Parathyroid adenoma (tissue), 2 donors: ENCODE data around the gene PCYT2.

Source experiments
- H2AFZ ChIP-seq: fragments of 300-600 bp; sonication (generic); one replicate; pipeline ENCODE4 v1.7.0; 2017; ENCODE audit warnings: antibody characterized with exemption, mild to moderate bottlenecking
- H3K27ac ChIP-seq: fragments of 300-600 bp; sonication (generic); one replicate; pipeline ENCODE4 v1.7.0; 2017
- H3K27me3 ChIP-seq: fragments of 300-600 bp; sonication (generic); one replicate; pipeline ENCODE4 v1.7.0; 2017; ENCODE audit warnings: low read length; ENCODE audit not compliant: control insufficient read depth, insufficient read depth
- H3K36me3 ChIP-seq: fragments of 300-600 bp; sonication (generic); one replicate; pipeline ENCODE4 v1.7.0; 2017; ENCODE audit warnings: low read length; ENCODE audit not compliant: control insufficient read depth, insufficient read depth
- H3K4me1 ChIP-seq: fragments of 300-600 bp; sonication (generic); one replicate; pipeline ENCODE4 v1.7.0; 2017; ENCODE audit warnings: control low read depth
- H3K4me2 ChIP-seq: fragments of 300-600 bp; sonication (generic); one replicate; pipeline ENCODE4 v1.7.0; 2017; ENCODE audit warnings: low read length
- H3K4me3 ChIP-seq: fragments of 300-600 bp; sonication (generic); one replicate; pipeline ENCODE4 v1.7.0; 2017; ENCODE audit warnings: low read depth, low read length
- H3K79me2 ChIP-seq: fragments of 300-600 bp; sonication (generic); one replicate; pipeline ENCODE4 v1.7.0; 2017; ENCODE audit warnings: control low read depth
- H3K9ac ChIP-seq: fragments of 300-600 bp; sonication (generic); one replicate; pipeline ENCODE4 v1.7.0; 2017; ENCODE audit warnings: mild to moderate bottlenecking
- H3K9me3 ChIP-seq: fragments of 300-600 bp; sonication (generic); one replicate; pipeline ENCODE4 v1.7.0; 2017; ENCODE audit warnings: low read length; ENCODE audit not compliant: control insufficient read depth
- CTCF ChIP-seq: fragments of 300-600 bp; sonication (generic); IDR thresholded peaks from one replicate; pipeline ENCODE4 v1.7.0; 2017; ENCODE audit warnings: antibody characterized with exemption, mild to moderate bottlenecking
- donor health status: primary hyperparathyroidism.

The PCYT2 gene

GRCh38 chr17:81957691-81958432 is 46.7 kb upstream of the PCYT2 start:
- Histone ChIP-seq H3K36me3 (no peaks in the 10 kb centered on the region), H2AFZ (no peak overlapping the region), H3K9ac (no peak overlapping the region), H3K4me3 (no peak overlapping the region), H3K4me1 (no peaks in the 10 kb centered on the region), H3K79me2 (no peaks in the 10 kb centered on the region), H3K27ac (no peak overlapping the region), H3K4me2 (no peak overlapping the region), H3K27me3 (no peaks in the 10 kb centered on the region), H3K9me3 (no peaks in the 10 kb centered on the region)
- no peak for TF ChIP-seq CTCF

- no peak overlapping the region for H3K4me3 ChIP-seq
- H2AFZ ChIP-seq: no peak overlapping the region
- H3K9me3 ChIP-seq: no peaks in the 10 kb centered on the region
- no peaks in the 10 kb centered on the region for H3K27me3 ChIP-seq
- no peaks in the 10 kb centered on the region for H3K79me2 ChIP-seq
- no peak overlapping the region for H3K27ac ChIP-seq
- no peaks in the 10 kb centered on the region for H3K36me3 ChIP-seq
- H3K4me2 ChIP-seq: no peak overlapping the region
- no peak for TF ChIP-seq CTCF
- no peaks in the 10 kb centered on the region for H3K4me1 ChIP-seq
- H3K9ac ChIP-seq: no peak overlapping the region
Observed at GRCh38 chr17:81956607-81957589, 45.7 kb upstream of the PCYT2 start.

DNA sequence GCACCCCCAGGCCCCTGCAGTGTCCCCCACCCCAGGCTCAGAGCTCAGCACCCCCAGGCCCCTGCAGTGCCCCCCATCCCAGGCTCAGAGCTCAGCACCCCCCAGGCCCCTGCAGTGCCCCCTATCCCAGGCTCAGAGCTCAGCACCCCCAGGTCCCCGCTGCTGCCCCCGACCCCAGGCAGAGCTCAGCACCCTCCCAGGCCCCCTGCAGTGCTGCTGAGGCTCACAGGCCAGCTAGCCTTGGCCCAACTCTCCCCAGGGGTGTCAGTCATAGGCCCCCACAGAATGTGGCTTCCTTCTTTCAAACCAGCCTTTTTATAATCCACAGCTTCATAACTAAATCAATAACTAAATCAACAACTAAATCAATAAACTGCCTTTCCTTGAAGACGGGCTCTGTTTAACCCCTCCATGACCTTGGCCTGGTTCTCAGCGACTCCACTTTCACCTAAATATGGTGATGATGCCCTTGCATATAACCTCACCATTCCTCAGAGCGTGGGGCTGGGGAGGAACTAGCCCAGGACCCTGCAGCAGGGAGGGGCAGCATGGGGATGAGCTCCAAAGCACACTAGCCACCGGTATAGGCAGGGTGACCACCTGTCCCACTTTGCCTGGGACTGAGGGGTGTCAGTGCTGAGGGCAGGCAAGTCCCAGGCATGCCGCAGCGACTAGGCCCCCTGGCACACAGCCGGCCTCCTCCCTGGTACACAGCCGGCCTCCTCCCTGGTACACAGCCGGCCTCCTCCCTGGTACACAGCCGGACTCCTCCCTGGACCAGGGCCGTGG is 44.8 kb upstream of the PCYT2 start:
- Histone ChIP-seq H3K36me3 (no peaks in the 10 kb centered on the region), H3K4me3 (no peak overlapping the region), H3K27ac (no peak overlapping the region), H3K9ac (no peak overlapping the region), H3K4me2 (no peak overlapping the region), H3K4me1 (no peaks in the 10 kb centered on the region), H2AFZ (no peak overlapping the region), H3K79me2 (no peaks in the 10 kb centered on the region), H3K9me3 (no peaks in the 10 kb centered on the region), H3K27me3 (no peaks in the 10 kb centered on the region)
- TF ChIP-seq CTCF: no peak

- Histone ChIP-seq H3K4me3 (no peak overlapping the region), H3K4me2 (no peak overlapping the region), H2AFZ (no peak overlapping the region), H3K27me3 (no peaks in the 10 kb centered on the region), H3K79me2 (no peaks in the 10 kb centered on the region), H3K4me1 (no peaks in the 10 kb centered on the region), H3K36me3 (no peaks in the 10 kb centered on the region), H3K27ac (no peak overlapping the region), H3K9ac (no peak overlapping the region), H3K9me3 (no peaks in the 10 kb centered on the region)
- TF ChIP-seq CTCF: no peak
Observed at GRCh38 chr17:81955058-81955681, 44.0 kb upstream of the PCYT2 start.
